GM18907 (cell line): Measurements from ENCODE around the gene SPAG17.
"Not testable (repeated sequence)": the region's sequence is repeated elsewhere in the genome, so short reads cannot be mapped to it uniquely, and the experiment has no call there.

ENCODE experiments used
- ATAC-seq: cut with Tn5 transposase; IDR thresholded peaks from one replicate; pipeline ENCODE4 v1.9.1; 2021; ENCODE audit warnings: mild to moderate bottlenecking, moderate library complexity; ENCODE audit not compliant: unreplicated experiment

The SPAG17 gene

DNA sequence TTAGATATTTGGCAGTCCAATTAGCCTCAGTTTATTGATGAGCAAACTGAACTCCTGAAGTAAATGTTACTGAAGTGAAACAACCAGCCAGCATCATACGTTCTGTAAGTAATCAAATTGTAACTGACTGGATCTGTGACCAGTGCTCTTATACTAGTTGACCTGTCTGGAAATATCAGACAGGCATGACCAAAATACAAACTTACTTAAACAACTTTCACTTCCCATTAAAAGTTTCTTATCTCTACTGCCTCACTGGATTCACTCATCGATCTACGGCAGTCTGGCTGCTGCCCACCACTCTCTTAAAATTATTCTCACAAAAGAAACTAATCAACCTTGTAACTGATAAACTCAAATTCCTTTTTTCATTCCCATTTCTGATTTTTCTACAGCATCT is 199.1 kb downstream of the SPAG17 start:
- ATAC-seq: peak; percentile 73

- ATAC-seq: no peak
Measured at GRCh38 chr1:117985239-117985638, 199.8 kb downstream of the SPAG17 start.

GRCh38 chr1:117981455-117982192 is 203.4 kb downstream of the SPAG17 start:
- no peak for ATAC-seq

GRCh38 chr1:117976381-117976780 is 208.6 kb downstream of the SPAG17 start:
- ATAC-seq: no peak

DNA sequence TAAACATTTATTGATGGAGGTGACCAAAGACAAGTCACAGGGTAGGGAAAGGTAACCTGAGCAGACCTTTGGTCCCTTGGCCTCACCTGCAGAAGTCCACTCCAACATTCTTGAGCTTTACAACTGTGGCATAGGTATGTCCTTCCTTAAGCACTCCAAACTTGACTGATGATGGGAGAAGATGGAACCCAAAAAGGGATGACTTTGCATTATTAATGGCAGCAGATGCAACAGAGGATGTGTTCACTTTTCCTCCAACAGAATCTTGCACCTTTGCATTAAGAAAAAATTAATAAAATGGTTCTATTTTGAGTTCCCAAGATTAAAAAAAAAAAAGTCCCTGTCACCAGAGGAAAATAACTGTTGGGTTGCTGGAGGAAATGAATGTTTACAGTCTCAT is 213.3 kb downstream of the SPAG17 start:
- ATAC-seq: no peak

GRCh38 chr1:117970252-117970651 is 214.8 kb downstream of the SPAG17 start:
- no peak for ATAC-seq

GRCh38 chr1:117967881-117968280 is 217.1 kb downstream of the SPAG17 start:
- ATAC-seq: no peak

DNA sequence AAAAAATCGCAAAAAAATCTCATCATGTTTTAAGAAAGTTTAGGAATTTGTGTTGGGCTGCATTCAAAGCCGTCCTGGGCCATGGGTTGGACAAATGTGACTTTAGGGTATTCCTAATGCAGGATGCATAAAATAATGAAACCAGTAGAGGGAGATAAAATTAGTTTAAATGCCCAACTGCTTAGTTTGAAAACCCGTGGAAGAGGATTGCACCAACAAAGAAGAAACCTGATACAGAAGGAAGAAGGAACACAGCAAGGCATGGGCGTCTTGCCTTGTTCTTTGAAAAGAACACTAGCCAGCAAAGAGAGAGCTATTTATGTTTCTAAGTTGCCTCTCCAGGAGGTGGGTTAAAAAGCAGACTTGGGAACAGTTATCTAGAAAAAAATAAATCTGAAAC is 217.6 kb downstream of the SPAG17 start:
- no peak for ATAC-seq

DNA sequence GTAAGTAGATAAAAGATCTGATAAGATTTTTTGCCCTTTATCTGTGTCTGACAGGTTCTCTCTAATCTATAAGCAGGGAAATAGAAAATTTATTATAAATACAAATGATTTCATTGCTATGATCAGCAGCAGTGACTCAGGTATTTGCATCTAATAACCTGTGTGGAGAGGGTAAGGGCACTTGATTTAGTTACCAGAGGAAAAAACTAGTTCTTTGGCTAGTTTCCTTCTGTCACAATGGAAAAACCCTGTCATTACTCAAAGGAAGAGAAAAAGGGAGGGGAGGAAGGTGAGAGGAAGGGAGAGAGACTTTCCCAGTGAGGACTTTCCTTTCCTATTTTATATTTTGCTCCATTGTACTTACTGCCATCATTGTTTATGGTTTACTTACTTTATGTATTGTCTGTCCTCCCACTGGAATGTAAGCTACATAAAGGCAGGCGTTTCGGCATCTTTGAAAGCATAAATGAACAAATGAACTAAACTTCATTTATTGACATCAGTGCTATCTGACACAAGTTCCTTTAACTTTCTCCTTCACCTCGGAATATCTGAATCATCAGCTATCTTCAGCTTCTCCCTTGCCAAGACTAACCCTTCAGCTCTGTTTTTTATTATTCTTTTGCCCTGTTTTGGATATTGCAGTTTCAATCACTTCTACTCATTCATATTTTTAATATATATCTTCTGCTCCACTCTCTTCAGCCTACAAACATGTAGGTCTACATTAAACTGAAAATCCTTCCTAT is 220.6 kb downstream of the SPAG17 start:
- ATAC-seq: no peak

GRCh38 chr1:117959364-117959763 is 225.7 kb downstream of the SPAG17 start:
- no peak for ATAC-seq

GRCh38 chr1:117952386-117952785 is 232.6 kb downstream of the SPAG17 start:
- ATAC-seq: no peak

DNA sequence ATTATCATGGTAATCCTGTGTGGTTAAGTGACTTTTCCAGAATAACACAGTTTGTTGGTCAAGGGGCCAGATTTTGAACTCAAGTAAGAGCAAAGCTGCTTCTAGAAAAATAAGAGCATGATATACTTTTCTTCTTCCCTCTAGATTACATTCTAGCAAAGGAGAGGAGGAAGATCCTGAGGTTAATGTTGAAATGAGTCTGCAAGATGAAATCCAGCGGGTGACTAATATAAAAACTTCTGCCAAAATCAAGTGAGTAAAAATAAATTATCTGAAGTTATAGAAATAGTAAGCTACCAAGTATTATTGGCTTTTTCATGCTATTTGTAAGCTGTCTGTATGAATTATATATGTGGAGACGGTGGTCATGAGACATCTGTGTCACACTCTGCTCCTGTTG is 242.7 kb downstream of the SPAG17 start:
- no peak for ATAC-seq

DNA sequence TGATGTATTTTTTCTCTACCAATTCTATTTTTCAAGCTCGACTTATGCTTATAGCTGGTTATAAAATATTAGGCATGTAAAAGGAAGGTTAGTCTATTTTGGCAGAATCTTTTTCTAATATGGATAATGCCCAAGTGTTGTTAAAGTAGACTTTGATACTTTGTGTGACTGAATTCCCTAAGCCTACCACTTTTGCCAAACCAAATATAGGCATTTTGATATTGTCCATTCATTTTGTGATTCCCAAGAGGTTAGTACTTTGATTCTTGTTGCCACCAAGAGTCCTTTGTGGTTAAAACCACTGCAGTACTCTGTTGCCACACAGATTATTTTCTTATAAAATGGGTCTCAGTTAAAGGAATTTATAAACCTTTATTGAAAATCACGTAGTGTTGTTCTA is 251.3 kb downstream of the SPAG17 start:
- no peak for ATAC-seq

DNA sequence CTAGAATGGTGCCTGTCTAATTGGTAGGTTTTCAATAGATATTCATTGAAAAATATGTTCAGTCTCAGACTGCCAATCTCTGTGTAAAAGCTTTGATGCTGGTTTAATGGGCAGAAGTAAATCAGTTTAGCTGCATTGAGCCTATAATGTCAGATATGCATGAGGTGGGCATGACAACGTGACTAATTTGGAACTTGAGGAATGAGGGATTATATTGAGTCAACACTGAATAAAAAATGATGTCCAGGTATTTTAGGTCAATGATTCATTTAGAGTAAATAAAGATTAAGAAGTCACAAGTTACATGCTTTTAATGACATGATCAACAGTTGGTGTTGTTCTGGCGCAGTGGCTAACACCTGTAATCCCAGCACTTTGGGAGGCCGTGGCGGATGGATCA is 252.5 kb downstream of the SPAG17 start:
- no peak for ATAC-seq

- no peak for ATAC-seq
Measured at GRCh38 chr1:117930484-117930883, 254.5 kb downstream of the SPAG17 start.

GRCh38 chr1:117930173-117930447 is 254.9 kb downstream of the SPAG17 start:
- ATAC-seq: peak; percentile 2

GRCh38 chr1:117929343-117930172 is 255.5 kb downstream of the SPAG17 start, which contains the start of the genes GDAP2 and WDR3:
Gene GDAP2 (minus strand): TSS chr1:117929621. CDS start chr1:117920357, 9,264 bp downstream.
Gene WDR3 (plus strand): TSS chr1:117929739. CDS start chr1:117933320, 3,581 bp downstream.
- ATAC-seq: peak; percentile 96

GRCh38 chr1:117928881-117929342 is 256.1 kb downstream of the SPAG17 start:
- peak; percentile 50 for ATAC-seq

GRCh38 chr1:117925981-117926380 is 259.0 kb downstream of the SPAG17 start:
- ATAC-seq: no peak

- not testable (repeated sequence) for ATAC-seq
Measured at GRCh38 chr1:117922717-117923116, 262.3 kb downstream of the SPAG17 start.

GRCh38 chr1:117921991-117922390 is 263.0 kb downstream of the SPAG17 start:
- no peak for ATAC-seq
